Central memory CD4-positive, alpha-beta T cell (primary cell): ENCODE results near the gene EEF1E1.

ENCODE experiments used
- DNase-seq: peaks from one replicate; pipeline ENCODE4 v3.0.0; 2022

Gene EEF1E1

GRCh38 chr6:8087870-8088754, 14.2 kb downstream of the EEF1E1 start:
- DNase-seq = no peak

GRCh38 chr6:8086755-8087306, 15.5 kb downstream of the EEF1E1 start:
- no peak for DNase-seq

GRCh38 chr6:8085053-8085511, 17.3 kb downstream of the EEF1E1 start:
- DNase-seq = no peak

GRCh38 chr6:8084586-8084985, 17.8 kb downstream of the EEF1E1 start:
- DNase-seq = no peak

- DNase-seq = no peak
Measured at GRCh38 chr6:8082954-8083858, 19.1 kb downstream of the EEF1E1 start.

GRCh38 chr6:8082572-8082953, 19.8 kb downstream of the EEF1E1 start:
- DNase-seq = no peak

GRCh38 chr6:8080362-8081151, 21.8 kb downstream of the EEF1E1 start:
- no peak for DNase-seq

GRCh38 chr6:8079126-8079525, 23.2 kb downstream of the EEF1E1 start:
- DNase-seq = no peak

- no peak for DNase-seq
Measured at GRCh38 chr6:8077991-8078390, 24.4 kb downstream of the EEF1E1 start.

GRCh38 chr6:8075704-8076103, 26.6 kb downstream of the EEF1E1 start:
- DNase-seq = no peak

- DNase-seq = no peak
Measured at GRCh38 chr6:8075185-8075584, 27.2 kb downstream of the EEF1E1 start.

GRCh38 chr6:8074213-8074612, 28.1 kb downstream of the EEF1E1 start:
- DNase-seq = no peak

GRCh38 chr6:8073758-8074157, 28.6 kb downstream of the EEF1E1 start:
- no peak for DNase-seq

GRCh38 chr6:8070718-8071117, 31.6 kb downstream of the EEF1E1 start:
- DNase-seq = no peak

GRCh38 chr6:8069631-8070284, 32.6 kb downstream of the EEF1E1 start:
- DNase-seq = no peak

GRCh38 chr6:8069151-8069550, 33.2 kb downstream of the EEF1E1 start:
- no peak for DNase-seq

GRCh38 chr6:8066108-8066507, 36.2 kb downstream of the EEF1E1 start:
- no peak for DNase-seq

GRCh38 chr6:8065519-8065911, 36.8 kb downstream of the EEF1E1 start:
- DNase-seq = no peak

GRCh38 chr6:8064638-8065518, 37.5 kb downstream of the EEF1E1 start:
- no peak for DNase-seq

- peak; percentile 97 for DNase-seq
Measured at GRCh38 chr6:8063761-8064637, 38.3 kb downstream of the EEF1E1 start, which contains the start of gene BLOC1S5. TSS of gene BLOC1S5 (minus strand) at chr6:8064389. CDS start at chr6:8064376, 13 bp downstream.
